Mesothelial cell of epicardium (in vitro differentiated cells): ENCODE data around the gene GNPNAT1. TPM values are rescaled to one million over a fixed set of nuclear protein-coding genes. Genes with fewer than 3 reads are reported as not detected.

Experiments used
- DNase-seq, 2 experiments: peaks; one replicate each; pipeline ENCODE4 v3.0.0; 2021; ENCODE audit warnings: low spot score in 2 of 2; ENCODE audit not compliant: unreplicated experiment in 2 of 2
- H3K27ac Mint-ChIP-seq: 2 replicates; pipeline ENCODE4 v1.8.0; 2021; ENCODE audit warnings: mixed read lengths
- H3K27me3 Mint-ChIP-seq: 2 replicates; pipeline ENCODE4 v1.8.0; 2021; ENCODE audit warnings: low read depth, mixed read lengths
- H3K36me3 Mint-ChIP-seq: 2 replicates; pipeline ENCODE4 v1.8.0; 2021; ENCODE audit warnings: mixed read lengths
- H3K4me1 Mint-ChIP-seq: 2 replicates; pipeline ENCODE4 v1.8.0; 2021; ENCODE audit warnings: mixed read lengths
- H3K4me3 Mint-ChIP-seq: 2 replicates; pipeline ENCODE4 v1.8.0; 2021; ENCODE audit warnings: mild to moderate bottlenecking, moderate library complexity, mixed read lengths
- H3K9me3 Mint-ChIP-seq: 2 replicates; pipeline ENCODE4 v1.8.0; 2021; ENCODE audit warnings: mixed read lengths
- total RNA-seq: library from RNA; stranded (reverse); gene quantifications from 3 replicates; pipeline ENCODE4 v1.2.1, GENCODE V29; 2021
- TF ChIP-seq, protein P1 (sequence below): fragments of 200-600 bp; sonication (generic); IDR thresholded peaks from one replicate; pipeline ENCODE4 v1.5.0; 2021; ENCODE audit warnings: antibody characterized with exemption; ENCODE audit not compliant: unreplicated experiment

Gene GNPNAT1
- total RNA-seq, 1 donor from 2014 or later: 19.7 TPM

DNA sequence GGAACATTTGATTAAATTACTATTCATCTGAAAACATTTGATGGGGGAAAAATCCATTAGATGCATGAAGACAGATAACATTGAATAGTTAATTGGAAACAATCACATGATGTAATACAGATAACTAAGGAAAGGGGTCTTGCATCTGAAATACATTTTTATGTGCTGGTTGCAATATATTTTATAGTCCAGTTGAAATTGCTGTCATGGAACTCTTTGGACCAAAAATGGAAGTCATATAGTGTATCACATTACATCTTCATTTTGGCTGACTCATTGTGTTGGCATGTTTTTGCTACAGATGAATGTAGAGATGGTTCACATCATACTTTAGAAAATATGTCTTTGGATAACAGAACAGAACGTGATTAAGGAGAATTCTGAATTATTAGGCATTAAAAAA, 43.0 kb upstream of the GNPNAT1 start:
- Mint-ChIP-seq H3K9me3 (no peaks in the 10 kb centered on the region), H3K4me1 (peaks cover 34% of the 10 kb centered on the region), H3K36me3 (no peaks in the 10 kb centered on the region), H3K4me3 (no peak overlapping the region), H3K27ac (peak overlapping the region; percentile 91), H3K27me3 (no peaks in the 10 kb centered on the region)
- TF ChIP-seq, protein P1, sequence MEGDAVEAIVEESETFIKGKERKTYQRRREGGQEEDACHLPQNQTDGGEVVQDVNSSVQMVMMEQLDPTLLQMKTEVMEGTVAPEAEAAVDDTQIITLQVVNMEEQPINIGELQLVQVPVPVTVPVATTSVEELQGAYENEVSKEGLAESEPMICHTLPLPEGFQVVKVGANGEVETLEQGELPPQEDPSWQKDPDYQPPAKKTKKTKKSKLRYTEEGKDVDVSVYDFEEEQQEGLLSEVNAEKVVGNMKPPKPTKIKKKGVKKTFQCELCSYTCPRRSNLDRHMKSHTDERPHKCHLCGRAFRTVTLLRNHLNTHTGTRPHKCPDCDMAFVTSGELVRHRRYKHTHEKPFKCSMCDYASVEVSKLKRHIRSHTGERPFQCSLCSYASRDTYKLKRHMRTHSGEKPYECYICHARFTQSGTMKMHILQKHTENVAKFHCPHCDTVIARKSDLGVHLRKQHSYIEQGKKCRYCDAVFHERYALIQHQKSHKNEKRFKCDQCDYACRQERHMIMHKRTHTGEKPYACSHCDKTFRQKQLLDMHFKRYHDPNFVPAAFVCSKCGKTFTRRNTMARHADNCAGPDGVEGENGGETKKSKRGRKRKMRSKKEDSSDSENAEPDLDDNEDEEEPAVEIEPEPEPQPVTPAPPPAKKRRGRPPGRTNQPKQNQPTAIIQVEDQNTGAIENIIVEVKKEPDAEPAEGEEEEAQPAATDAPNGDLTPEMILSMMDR: no peak
- DNase-seq: no peak

DNA sequence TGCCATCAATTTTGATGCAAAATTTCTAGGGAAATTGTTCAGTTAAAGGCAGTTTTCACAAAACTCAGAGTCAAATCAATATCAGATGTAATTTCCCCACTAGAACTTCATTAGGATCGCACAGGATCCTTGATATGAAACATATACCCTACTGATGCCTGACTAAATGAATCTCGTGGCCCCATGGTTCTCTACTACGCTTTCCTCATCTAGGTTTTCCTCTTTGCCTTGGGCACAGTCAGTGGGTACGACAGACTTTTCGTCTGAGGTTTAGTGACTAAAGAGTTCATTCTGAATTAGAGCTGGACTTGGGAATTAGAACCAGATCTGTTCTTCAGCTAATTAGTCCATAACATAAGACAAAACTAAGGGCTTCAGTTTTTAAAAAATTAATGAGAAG, 42.5 kb upstream of the GNPNAT1 start:
- peaks cover 37% of the 10 kb centered on the region for H3K4me1 Mint-ChIP-seq
- no peaks in the 10 kb centered on the region for H3K36me3 Mint-ChIP-seq
- no peak for DNase-seq
- H3K27me3 Mint-ChIP-seq: no peaks in the 10 kb centered on the region
- H3K27ac Mint-ChIP-seq: peak overlapping the region; percentile 76
- no peaks in the 10 kb centered on the region for H3K9me3 Mint-ChIP-seq
- TF ChIP-seq, protein P1: no peak
- H3K4me3 Mint-ChIP-seq: no peak overlapping the region

DNA sequence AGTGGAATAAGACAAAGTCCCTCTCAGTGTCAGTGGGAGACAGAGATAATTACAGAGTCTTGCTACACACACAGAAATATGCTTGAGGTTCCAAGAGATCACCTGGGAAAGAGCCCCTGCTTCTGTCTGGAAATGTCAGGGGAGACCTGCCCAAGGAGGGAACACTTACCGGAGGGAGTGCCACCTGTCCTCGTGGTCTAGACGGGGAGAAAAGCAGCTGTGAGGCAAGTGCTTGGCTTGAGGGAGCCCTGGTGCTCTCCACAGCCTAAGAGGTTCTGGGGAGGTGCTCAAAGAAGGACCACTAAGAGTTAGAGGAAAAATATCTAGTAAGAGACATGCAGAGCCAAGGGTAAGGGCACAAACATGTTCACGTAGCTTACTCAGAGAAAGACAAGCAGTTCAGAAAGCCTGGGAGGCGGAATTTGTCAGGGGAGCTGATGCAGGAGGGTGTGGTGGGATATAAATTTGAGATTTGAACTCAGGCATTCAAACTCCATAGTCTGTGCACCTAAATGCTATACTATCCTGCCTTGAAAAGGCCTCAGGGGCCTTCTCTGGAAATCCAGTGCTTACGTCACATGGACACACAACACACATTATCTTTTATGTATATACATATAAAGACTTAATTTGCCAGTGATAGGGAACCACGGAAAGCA, 38.2 kb upstream of the GNPNAT1 start:
- no peaks in the 10 kb centered on the region for H3K36me3 Mint-ChIP-seq
- H3K27me3 Mint-ChIP-seq: no peaks in the 10 kb centered on the region
- H3K9me3 Mint-ChIP-seq: no peaks in the 10 kb centered on the region
- DNase-seq: no peak
- H3K4me3 Mint-ChIP-seq: no peak overlapping the region
- peaks cover 30% of the 10 kb centered on the region for H3K4me1 Mint-ChIP-seq
- H3K27ac Mint-ChIP-seq: peak overlapping the region; percentile 6
- TF ChIP-seq, protein P1: no peak

- Mint-ChIP-seq H3K36me3 (no peaks in the 10 kb centered on the region), H3K27me3 (no peaks in the 10 kb centered on the region), H3K4me1 (peaks cover 27% of the 10 kb centered on the region), H3K27ac (no peak overlapping the region), H3K9me3 (no peaks in the 10 kb centered on the region), H3K4me3 (no peak overlapping the region)
- no peak for DNase-seq
- TF ChIP-seq, protein P1: no peak
Observed at GRCh38 chr14:52827426-52827825, 36.0 kb upstream of the GNPNAT1 start.

GRCh38 chr14:52825085-52825484, 33.7 kb upstream of the GNPNAT1 start:
- H3K4me1 Mint-ChIP-seq: peaks cover 16% of the 10 kb centered on the region
- H3K27ac Mint-ChIP-seq: no peak overlapping the region
- no peaks in the 10 kb centered on the region for H3K9me3 Mint-ChIP-seq
- TF ChIP-seq, protein P1: no peak
- DNase-seq: no peak
- H3K4me3 Mint-ChIP-seq: no peak overlapping the region
- no peaks in the 10 kb centered on the region for H3K36me3 Mint-ChIP-seq
- H3K27me3 Mint-ChIP-seq: no peaks in the 10 kb centered on the region
